ENCODE measurements around the gene SNX5. TPM values are rescaled to one million over a fixed set of nuclear protein-coding genes. Genes with fewer than 3 reads are reported as not detected.
A peak's percentile ranks its signal among the peaks of the same experiment; 100 is the strongest.

Gene SNX5
- total RNA-seq, 1 experiment from 2014 or later: 170 TPM

- ChIA-PET CTCF (interaction anchor here (0.7 to 4.1 kb wide), 14 partner anchors 8 to 1849 kb away, joined by 3 to 56 read pairs (median 6); partner anchors contain the start of gene MGME1), POLR2A (interaction anchor here (0.9 to 8.7 kb wide), 15 partner anchors 9 to 397 kb away, joined by 3 to 139 read pairs (median 3); partner anchors contain the start of genes KAT14, MGME1, PET117 and RRBP1)
- BruUV-seq (replicated peaks): no TSS peak
- Mint-ChIP-seq H3K9me3 (ENCODE audit: unreplicated experiment) (no peaks in the 10 kb centered on the region), H3K4me3 (ENCODE audit: unreplicated experiment) (no peak overlapping the region), H3K4me1 (ENCODE audit: insufficient read depth, unreplicated experiment) (peaks cover 37% of the 10 kb centered on the region), H3K27me3 (ENCODE audit: insufficient read depth, unreplicated experiment) (no peaks in the 10 kb centered on the region), H3K36me3 (ENCODE audit: insufficient read depth, unreplicated experiment) (peaks cover 74% of the 10 kb centered on the region), H3K27ac (ENCODE audit: low read depth, unreplicated experiment) (peak overlapping the region; percentile 82)
- intact Hi-C loops (cut with micrococcal nuclease): no loop called here
- DNase-seq (ENCODE audit: unreplicated experiment): no peak
- TF ChIP-seq CTCF (IDR thresholded peaks at IDR 0.05; ENCODE audit: unreplicated experiment): no peak
These were observed 9.4 kb downstream of the SNX5 start for GRCh38 chr20:17959257-17959627.

- no TSS peak for BruUV-seq (replicated peaks)
- Mint-ChIP-seq H3K4me1 (ENCODE audit: insufficient read depth, unreplicated experiment) (peaks cover 33% of the 10 kb centered on the region), H3K9me3 (ENCODE audit: unreplicated experiment) (no peaks in the 10 kb centered on the region), H3K4me3 (ENCODE audit: unreplicated experiment) (no peak overlapping the region), H3K27ac (ENCODE audit: low read depth, unreplicated experiment) (peak overlapping the region; percentile 82), H3K27me3 (ENCODE audit: insufficient read depth, unreplicated experiment) (no peaks in the 10 kb centered on the region), H3K36me3 (ENCODE audit: insufficient read depth, unreplicated experiment) (peaks cover 75% of the 10 kb centered on the region)
- ChIA-PET POLR2A (interaction anchor here (0.6 to 8.7 kb wide), 23 partner anchors 10 to 538 kb away, joined by 3 to 139 read pairs (median 4); partner anchors contain the start of genes KAT14, MGME1, OVOL2 and PET117), CTCF (interaction anchor here (0.7 to 4.1 kb wide), 26 partner anchors 9 to 1850 kb away, joined by 3 to 56 read pairs (median 4); partner anchors contain the start of genes KAT14, MGME1 and PET117)
- no peak for DNase-seq (ENCODE audit: unreplicated experiment)
- intact Hi-C loops (cut with micrococcal nuclease): no loop called here
- TF ChIP-seq CTCF (IDR thresholded peaks at IDR 0.05; ENCODE audit: unreplicated experiment): no peak
These were observed 10.0 kb downstream of the SNX5 start for GRCh38 chr20:17958373-17959256.

- intact Hi-C loops (cut with micrococcal nuclease): no loop called here
- BruUV-seq (replicated peaks): no TSS peak
- Mint-ChIP-seq H3K9me3 (ENCODE audit: unreplicated experiment) (no peaks in the 10 kb centered on the region), H3K36me3 (ENCODE audit: insufficient read depth, unreplicated experiment) (peaks cover 75% of the 10 kb centered on the region), H3K27ac (ENCODE audit: low read depth, unreplicated experiment) (peak overlapping the region; percentile 82), H3K4me1 (ENCODE audit: insufficient read depth, unreplicated experiment) (peaks cover 33% of the 10 kb centered on the region), H3K27me3 (ENCODE audit: insufficient read depth, unreplicated experiment) (no peaks in the 10 kb centered on the region), H3K4me3 (ENCODE audit: unreplicated experiment) (no peak overlapping the region)
- no peak for DNase-seq (ENCODE audit: unreplicated experiment)
- POLR2A ChIA-PET: interaction anchor here (0.6 to 8.7 kb wide), 19 partner anchors 9 to 539 kb away, joined by 3 to 139 read pairs (median 4); partner anchors contain the start of genes MGME1, OVOL2, RRBP1 and SNX5
- no peak for TF ChIP-seq CTCF (IDR thresholded peaks at IDR 0.05; ENCODE audit: unreplicated experiment)
- CTCF ChIA-PET: interaction anchor here (0.6 to 4.1 kb wide), 29 partner anchors 8 to 459 kb away, joined by 3 to 56 read pairs (median 3); partner anchors contain the start of genes KAT14, MGME1, PET117 and SNX5
These were observed 10.9 kb downstream of the SNX5 start for GRCh38 chr20:17957505-17958363.

All from MCF 10A (cell line).